ENCODE measurements around the gene CDH4.

DNA sequence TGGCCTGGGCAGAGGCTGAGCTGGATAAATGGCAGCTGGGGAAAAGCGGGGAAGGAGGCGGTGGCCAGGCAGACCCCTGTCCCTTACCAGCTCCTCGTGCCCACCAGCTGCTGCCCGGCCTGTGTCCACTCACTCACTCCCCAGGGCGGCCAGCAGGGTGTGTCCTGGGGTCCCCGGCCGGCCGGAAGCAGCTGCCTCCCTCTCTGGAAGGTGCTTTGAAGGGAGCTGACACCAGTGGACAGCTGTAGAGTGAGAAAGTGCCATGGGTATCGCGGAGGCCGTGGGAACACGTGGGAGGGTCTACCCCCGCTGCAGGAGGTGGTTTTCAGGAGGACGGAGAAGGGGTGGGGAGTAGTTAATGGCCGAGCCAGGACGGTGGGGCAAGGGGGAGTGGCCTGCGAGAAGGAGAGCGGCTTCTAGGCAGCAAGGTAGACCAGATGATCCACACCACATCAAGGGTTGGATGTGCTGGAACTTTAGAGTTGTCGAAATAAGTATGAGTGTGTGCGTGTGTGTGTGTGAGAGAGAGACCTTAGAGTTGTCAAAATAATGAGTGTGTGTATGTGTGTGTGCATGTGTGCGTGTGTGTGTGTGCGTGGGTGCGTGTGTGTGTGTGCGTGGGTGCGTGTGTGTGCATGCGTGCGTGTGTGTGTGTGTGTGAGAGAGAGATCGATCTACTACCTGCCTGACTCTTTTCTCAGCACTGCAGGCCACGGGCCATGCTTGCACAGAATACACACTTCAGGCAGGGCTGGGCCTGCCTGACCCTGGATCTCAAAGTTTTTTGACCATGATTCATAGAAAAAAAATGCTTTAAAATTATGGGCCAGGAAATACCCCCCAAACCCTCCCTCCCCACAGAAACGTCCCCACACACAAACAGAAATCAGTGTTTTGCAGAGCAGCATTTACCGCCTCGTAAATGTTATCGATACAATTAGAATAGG, 43.9 kb downstream of the CDH4 start:
- TF ChIP-seq, protein P1, sequence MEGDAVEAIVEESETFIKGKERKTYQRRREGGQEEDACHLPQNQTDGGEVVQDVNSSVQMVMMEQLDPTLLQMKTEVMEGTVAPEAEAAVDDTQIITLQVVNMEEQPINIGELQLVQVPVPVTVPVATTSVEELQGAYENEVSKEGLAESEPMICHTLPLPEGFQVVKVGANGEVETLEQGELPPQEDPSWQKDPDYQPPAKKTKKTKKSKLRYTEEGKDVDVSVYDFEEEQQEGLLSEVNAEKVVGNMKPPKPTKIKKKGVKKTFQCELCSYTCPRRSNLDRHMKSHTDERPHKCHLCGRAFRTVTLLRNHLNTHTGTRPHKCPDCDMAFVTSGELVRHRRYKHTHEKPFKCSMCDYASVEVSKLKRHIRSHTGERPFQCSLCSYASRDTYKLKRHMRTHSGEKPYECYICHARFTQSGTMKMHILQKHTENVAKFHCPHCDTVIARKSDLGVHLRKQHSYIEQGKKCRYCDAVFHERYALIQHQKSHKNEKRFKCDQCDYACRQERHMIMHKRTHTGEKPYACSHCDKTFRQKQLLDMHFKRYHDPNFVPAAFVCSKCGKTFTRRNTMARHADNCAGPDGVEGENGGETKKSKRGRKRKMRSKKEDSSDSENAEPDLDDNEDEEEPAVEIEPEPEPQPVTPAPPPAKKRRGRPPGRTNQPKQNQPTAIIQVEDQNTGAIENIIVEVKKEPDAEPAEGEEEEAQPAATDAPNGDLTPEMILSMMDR (IDR thresholded peaks at IDR 0.05): no peak
- TF ChIP-seq POLR2AphosphoS5 (IDR thresholded peaks at IDR 0.05): no peak

All from sigmoid colon (tissue), 4 donors.